ENCODE results near the gene IL34. TPM values are rescaled to one million over a fixed set of nuclear protein-coding genes. Genes with fewer than 3 reads are reported as not detected.

The IL34 gene
- total RNA-seq, 1 experiment from 2014 or later = not detected

DNA sequence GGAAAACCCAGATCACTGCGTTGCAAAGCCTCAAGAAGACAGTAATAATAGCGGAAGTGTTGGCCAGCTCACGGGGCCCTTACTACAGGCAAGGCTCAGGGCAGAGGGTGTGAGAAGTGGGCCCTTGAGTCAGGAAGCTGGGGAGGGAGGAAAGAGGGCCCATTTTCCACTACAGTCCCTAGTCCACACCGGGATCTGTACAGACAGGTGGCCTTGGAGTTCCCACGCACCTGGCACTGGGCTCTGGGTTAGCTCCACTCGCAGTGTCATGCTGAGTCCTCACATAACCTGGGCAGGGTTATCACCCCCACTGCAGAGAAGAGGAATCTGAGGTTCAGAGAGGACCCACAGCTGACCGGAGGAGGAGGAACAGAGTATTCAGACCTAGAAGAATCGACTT lies 56.3 kb downstream of the IL34 start:
- H3K4me2 ChIP-seq (ENCODE audit: low read depth, low read length, poor library complexity, severe bottlenecking) = no peak overlapping the region
- H3K9ac ChIP-seq (ENCODE audit: low read length) = no peak overlapping the region

DNA sequence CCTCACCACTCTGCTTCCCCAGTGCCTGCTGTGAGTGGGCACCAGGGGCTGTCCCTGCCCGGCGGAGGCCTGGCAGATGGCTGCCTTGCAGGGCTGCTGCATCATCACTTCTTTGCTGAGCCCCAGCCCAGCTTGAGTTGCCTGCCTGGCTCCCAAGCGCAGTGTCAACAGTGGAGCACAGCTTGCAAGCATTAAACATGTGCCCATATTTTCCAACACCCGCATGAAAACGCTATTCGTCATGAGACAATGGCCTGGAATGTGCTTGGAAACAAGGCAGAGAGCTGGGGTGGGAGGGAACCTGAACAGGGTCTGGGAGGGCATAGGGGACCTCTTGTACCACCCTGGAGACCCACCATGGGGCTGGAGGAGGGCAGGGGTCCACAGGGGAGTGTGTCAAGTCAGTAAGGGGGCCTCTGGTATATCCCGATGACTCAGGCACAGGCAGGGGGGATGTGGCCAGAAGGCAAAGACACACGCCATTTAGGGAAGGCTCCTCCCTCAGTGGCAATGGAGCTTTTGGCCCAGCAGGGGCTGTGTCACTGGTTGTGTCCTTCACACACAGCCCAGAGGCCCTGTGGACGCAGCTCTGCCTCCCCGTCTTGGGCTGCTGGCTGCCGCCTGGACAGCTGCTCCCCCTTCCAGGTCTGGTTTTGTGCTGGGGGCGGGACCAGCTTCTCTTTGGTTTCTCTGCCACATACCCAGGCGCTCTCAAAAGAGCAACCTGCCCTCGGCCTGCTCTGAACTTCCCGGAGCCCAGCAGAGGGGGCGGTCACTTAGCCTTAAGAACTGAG lies 56.9 kb downstream of the IL34 start:
- no peak overlapping the region for H3K9ac ChIP-seq (ENCODE audit: low read length)
- H3K4me3 ChIP-seq (ENCODE audit: low read length) = no peak overlapping the region
- H3K36me3 ChIP-seq (ENCODE audit: insufficient read depth, low read length) = no peaks in the 10 kb centered on the region
- H3K4me1 ChIP-seq (ENCODE audit: low read length) = no peaks in the 10 kb centered on the region
- no peaks in the 10 kb centered on the region for H3K27me3 ChIP-seq (ENCODE audit: low read length)
- H2AFZ ChIP-seq (ENCODE audit: low read length) = no peak overlapping the region
- H3K9me2 ChIP-seq (replicated peaks; ENCODE audit: insufficient read depth, low read length) = no peaks in the 10 kb centered on the region
- no peaks in the 10 kb centered on the region for H4K20me1 ChIP-seq (ENCODE audit: insufficient read depth, low read depth, low read length)
- no peak for DNase-seq
- no peaks in the 10 kb centered on the region for H3K9me3 ChIP-seq (ENCODE audit: low read length)
- no peaks in the 10 kb centered on the region for H3K79me2 ChIP-seq (ENCODE audit: low read length)
- H3K27ac ChIP-seq (ENCODE audit: low read length) = no peak overlapping the region
- no peak overlapping the region for H3K4me2 ChIP-seq (ENCODE audit: low read depth, low read length, poor library complexity, severe bottlenecking)

More for the DNA sequence above, 56.3 kb downstream of the IL34 start:
- no peak overlapping the region for H3K4me3 ChIP-seq (ENCODE audit: low read length)
- no peak overlapping the region for H3K27ac ChIP-seq (ENCODE audit: low read length)
- H2AFZ ChIP-seq (ENCODE audit: low read length) = no peak overlapping the region
- no peaks in the 10 kb centered on the region for H3K9me3 ChIP-seq (ENCODE audit: low read length)
- H3K36me3 ChIP-seq (ENCODE audit: insufficient read depth, low read length) = no peaks in the 10 kb centered on the region
- no peaks in the 10 kb centered on the region for H3K27me3 ChIP-seq (ENCODE audit: low read length)
- H3K79me2 ChIP-seq (ENCODE audit: low read length) = no peaks in the 10 kb centered on the region
- H3K4me1 ChIP-seq (ENCODE audit: low read length) = no peaks in the 10 kb centered on the region
- DNase-seq = no peak
- H4K20me1 ChIP-seq (ENCODE audit: insufficient read depth, low read depth, low read length) = no peaks in the 10 kb centered on the region
- H3K9me2 ChIP-seq (replicated peaks; ENCODE audit: insufficient read depth, low read length) = no peaks in the 10 kb centered on the region

DNA sequence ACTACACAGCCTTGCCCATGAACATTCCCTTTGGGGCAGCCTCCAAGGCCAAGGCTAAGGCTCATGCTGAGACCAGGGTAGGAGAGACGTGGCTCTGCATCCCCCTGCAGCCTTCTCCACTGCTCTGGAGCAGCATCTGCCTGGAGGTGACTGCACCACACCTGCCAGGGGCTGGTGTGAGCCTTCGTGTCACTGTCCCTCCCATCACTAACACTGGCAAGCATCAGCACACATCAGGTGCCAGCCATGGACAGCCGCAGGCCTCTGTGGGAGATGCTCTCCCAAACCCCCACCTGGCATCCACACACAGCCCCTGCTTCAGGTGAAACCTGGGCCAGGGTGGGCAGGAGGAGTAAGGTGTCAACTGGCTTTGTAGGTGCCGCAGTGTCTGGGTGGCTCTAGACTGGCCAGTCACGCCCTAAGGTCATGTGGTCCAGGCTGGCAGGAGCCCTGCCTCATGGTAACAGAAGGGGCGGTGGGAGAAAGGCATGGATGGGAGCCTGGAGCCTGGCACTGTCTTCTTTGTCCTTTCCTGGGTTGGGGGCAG lies 57.5 kb downstream of the IL34 start:
- Histone ChIP-seq H3K4me2 (ENCODE audit: low read depth, low read length, poor library complexity, severe bottlenecking) (no peak overlapping the region), H3K27me3 (ENCODE audit: low read length) (no peaks in the 10 kb centered on the region), H3K4me1 (ENCODE audit: low read length) (no peaks in the 10 kb centered on the region), H3K9me2 (replicated peaks; ENCODE audit: insufficient read depth, low read length) (no peaks in the 10 kb centered on the region), H3K79me2 (ENCODE audit: low read length) (no peaks in the 10 kb centered on the region), H3K36me3 (ENCODE audit: insufficient read depth, low read length) (no peaks in the 10 kb centered on the region), H3K9ac (ENCODE audit: low read length) (no peak overlapping the region), H4K20me1 (ENCODE audit: insufficient read depth, low read depth, low read length) (no peaks in the 10 kb centered on the region), H2AFZ (ENCODE audit: low read length) (no peak overlapping the region), H3K4me3 (ENCODE audit: low read length) (no peak overlapping the region), H3K9me3 (ENCODE audit: low read length) (no peaks in the 10 kb centered on the region), H3K27ac (ENCODE audit: low read length) (no peak overlapping the region)
- no peak for DNase-seq

DNA sequence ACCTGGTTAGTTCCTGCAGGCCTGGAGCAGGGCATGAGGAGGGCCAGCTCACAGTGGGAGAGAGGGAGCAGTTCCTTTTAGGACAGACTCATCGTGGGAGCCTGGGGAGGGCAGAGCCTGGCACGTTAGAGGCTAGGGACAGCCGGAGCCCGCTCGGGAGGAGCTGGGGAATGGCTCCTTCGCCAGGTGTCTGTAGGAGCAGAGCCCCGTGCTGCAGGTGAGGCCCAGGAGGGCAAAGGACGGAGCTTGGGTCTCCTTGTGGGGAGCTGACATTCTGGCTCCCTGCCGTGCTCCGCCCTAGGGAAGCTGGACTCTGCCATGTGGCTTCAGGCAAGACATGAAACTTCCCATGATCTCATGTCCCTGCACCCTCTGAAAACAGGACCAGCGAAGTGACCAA lies 58.2 kb downstream of the IL34 start:
- no peak overlapping the region for H3K27ac ChIP-seq (ENCODE audit: low read length)
- H2AFZ ChIP-seq (ENCODE audit: low read length) = no peak overlapping the region
- H3K9me3 ChIP-seq (ENCODE audit: low read length) = no peaks in the 10 kb centered on the region
- H3K4me1 ChIP-seq (ENCODE audit: low read length) = no peaks in the 10 kb centered on the region
- H4K20me1 ChIP-seq (ENCODE audit: insufficient read depth, low read depth, low read length) = no peaks in the 10 kb centered on the region
- no peak overlapping the region for H3K9ac ChIP-seq (ENCODE audit: low read length)
- no peaks in the 10 kb centered on the region for H3K9me2 ChIP-seq (replicated peaks; ENCODE audit: insufficient read depth, low read length)
- no peak overlapping the region for H3K4me3 ChIP-seq (ENCODE audit: low read length)
- H3K36me3 ChIP-seq (ENCODE audit: insufficient read depth, low read length) = no peaks in the 10 kb centered on the region
- H3K27me3 ChIP-seq (ENCODE audit: low read length) = no peaks in the 10 kb centered on the region
- H3K4me2 ChIP-seq (ENCODE audit: low read depth, low read length, poor library complexity, severe bottlenecking) = no peak overlapping the region
- no peak for DNase-seq
- no peaks in the 10 kb centered on the region for H3K79me2 ChIP-seq (ENCODE audit: low read length)

DNA sequence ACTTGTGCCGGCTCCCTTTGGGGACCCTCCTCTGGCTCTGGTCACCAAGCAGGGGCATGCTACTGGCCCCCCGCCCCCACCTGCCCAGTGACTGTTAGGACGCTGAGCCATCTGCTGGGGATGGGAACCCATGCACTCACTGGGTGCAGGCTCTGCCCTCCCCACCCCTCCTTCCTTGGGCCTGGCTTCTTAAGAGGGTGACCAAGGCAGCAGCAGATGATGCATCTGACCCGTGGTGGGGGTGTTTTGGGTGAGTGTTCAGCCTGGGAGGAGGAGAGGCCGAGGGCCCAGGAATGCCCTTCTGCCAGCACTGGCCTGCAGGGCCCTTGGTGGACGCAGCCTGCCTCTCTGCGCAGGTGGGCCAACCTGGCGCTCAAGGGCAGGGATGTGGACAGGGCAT lies 58.7 kb downstream of the IL34 start:
- H3K27ac ChIP-seq (ENCODE audit: low read length) = no peak overlapping the region
- no peaks in the 10 kb centered on the region for H3K36me3 ChIP-seq (ENCODE audit: insufficient read depth, low read length)
- H3K79me2 ChIP-seq (ENCODE audit: low read length) = no peaks in the 10 kb centered on the region
- H3K9me2 ChIP-seq (replicated peaks; ENCODE audit: insufficient read depth, low read length) = no peaks in the 10 kb centered on the region
- DNase-seq = no peak
- H3K4me1 ChIP-seq (ENCODE audit: low read length) = no peaks in the 10 kb centered on the region
- no peak overlapping the region for H2AFZ ChIP-seq (ENCODE audit: low read length)
- H3K4me2 ChIP-seq (ENCODE audit: low read depth, low read length, poor library complexity, severe bottlenecking) = no peak overlapping the region
- H3K27me3 ChIP-seq (ENCODE audit: low read length) = no peaks in the 10 kb centered on the region
- H3K9me3 ChIP-seq (ENCODE audit: low read length) = no peaks in the 10 kb centered on the region
- no peaks in the 10 kb centered on the region for H4K20me1 ChIP-seq (ENCODE audit: insufficient read depth, low read depth, low read length)
- no peak overlapping the region for H3K9ac ChIP-seq (ENCODE audit: low read length)
- no peak overlapping the region for H3K4me3 ChIP-seq (ENCODE audit: low read length)

DNA sequence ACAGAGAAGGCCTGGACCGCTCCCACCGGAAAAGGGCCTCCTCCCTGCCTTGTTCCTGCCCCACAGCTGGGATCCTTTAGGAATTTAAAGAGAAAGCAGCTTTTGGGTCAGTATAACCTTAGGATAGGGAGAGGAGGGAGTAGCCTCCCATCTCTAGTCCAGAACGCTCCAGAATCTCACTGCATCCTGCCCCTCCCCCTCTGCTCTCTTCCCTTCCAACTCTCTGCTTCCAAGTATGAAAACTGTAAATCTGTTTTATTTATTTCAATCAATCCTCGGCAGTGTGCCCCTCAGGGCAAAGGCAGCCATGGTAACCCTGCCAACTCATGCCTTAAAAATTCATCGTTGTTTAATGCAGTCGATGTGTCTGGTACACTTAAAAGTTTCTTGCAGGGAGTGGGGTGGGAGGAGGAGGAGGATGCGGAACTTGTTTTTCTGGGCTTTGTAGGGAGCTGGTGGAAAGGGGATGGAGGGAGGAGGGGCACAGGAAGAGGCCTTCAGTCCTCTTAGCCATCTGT lies 60.6 kb downstream of the IL34 start:
- H3K27ac ChIP-seq (ENCODE audit: low read length) = no peak overlapping the region
- H3K4me1 ChIP-seq (ENCODE audit: low read length) = no peaks in the 10 kb centered on the region
- H3K4me2 ChIP-seq (ENCODE audit: low read depth, low read length, poor library complexity, severe bottlenecking) = no peak overlapping the region
- no peaks in the 10 kb centered on the region for H3K27me3 ChIP-seq (ENCODE audit: low read length)
- no peaks in the 10 kb centered on the region for H3K36me3 ChIP-seq (ENCODE audit: insufficient read depth, low read length)
- no peak overlapping the region for H2AFZ ChIP-seq (ENCODE audit: low read length)
- H4K20me1 ChIP-seq (ENCODE audit: insufficient read depth, low read depth, low read length) = no peaks in the 10 kb centered on the region
- no peaks in the 10 kb centered on the region for H3K9me3 ChIP-seq (ENCODE audit: low read length)
- no peak overlapping the region for H3K9ac ChIP-seq (ENCODE audit: low read length)
- DNase-seq = no peak
- H3K4me3 ChIP-seq (ENCODE audit: low read length) = no peak overlapping the region
- no peaks in the 10 kb centered on the region for H3K9me2 ChIP-seq (replicated peaks; ENCODE audit: insufficient read depth, low read length)
- no peaks in the 10 kb centered on the region for H3K79me2 ChIP-seq (ENCODE audit: low read length)

DNA sequence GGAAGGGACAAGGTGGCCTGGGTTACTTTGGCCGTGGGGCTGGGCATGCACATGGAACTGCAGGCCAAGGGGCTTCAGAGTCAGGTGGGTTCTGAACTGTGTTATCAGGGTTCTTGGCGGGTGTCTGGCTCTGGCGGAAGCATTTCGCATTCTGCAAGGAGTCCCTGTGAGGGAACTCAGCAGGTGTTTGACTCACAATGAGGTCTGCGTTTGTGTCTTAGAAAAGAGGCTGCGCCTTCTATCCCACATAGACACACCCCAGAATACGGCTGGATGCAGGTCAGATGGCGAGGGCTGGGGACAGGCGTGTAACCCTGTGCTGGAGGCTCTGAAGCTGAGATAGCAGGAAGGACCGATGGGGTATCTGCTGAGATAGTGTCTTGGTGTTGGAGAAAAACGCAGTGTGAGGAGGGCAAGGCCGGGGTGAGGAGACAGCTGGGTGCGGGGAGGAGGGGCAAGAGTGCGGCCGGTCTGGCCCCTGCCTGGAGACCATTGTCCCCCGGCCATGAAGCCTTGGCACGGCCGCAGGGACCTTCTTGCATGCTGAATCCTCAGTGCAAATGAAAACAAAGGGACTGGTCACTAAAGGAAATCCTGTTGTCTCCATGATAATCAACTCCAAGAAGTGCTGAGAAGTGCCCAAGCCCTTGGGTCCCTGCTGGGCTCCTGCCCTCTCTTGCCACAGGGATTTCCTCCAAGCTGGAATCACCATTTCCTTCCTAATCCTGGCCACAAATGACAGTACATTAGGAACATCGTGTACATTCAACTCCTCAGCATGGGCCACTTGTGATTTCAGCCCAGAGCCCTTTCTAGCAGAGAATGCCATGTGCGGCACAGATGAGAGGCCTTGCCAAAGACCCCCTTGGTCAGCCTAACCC lies 62.2 kb downstream of the IL34 start:
- no peak overlapping the region for H3K4me2 ChIP-seq (ENCODE audit: low read depth, low read length, poor library complexity, severe bottlenecking)
- H3K9me3 ChIP-seq (ENCODE audit: low read length) = no peaks in the 10 kb centered on the region
- no peak overlapping the region for H2AFZ ChIP-seq (ENCODE audit: low read length)
- no peak for DNase-seq
- no peaks in the 10 kb centered on the region for H3K9me2 ChIP-seq (replicated peaks; ENCODE audit: insufficient read depth, low read length)
- H3K27ac ChIP-seq (ENCODE audit: low read length) = no peak overlapping the region
- H4K20me1 ChIP-seq (ENCODE audit: insufficient read depth, low read depth, low read length) = no peaks in the 10 kb centered on the region
- H3K4me1 ChIP-seq (ENCODE audit: low read length) = no peaks in the 10 kb centered on the region
- no peaks in the 10 kb centered on the region for H3K27me3 ChIP-seq (ENCODE audit: low read length)
- H3K9ac ChIP-seq (ENCODE audit: low read length) = no peak overlapping the region
- no peak overlapping the region for H3K4me3 ChIP-seq (ENCODE audit: low read length)
- H3K36me3 ChIP-seq (ENCODE audit: insufficient read depth, low read length) = no peaks in the 10 kb centered on the region
- H3K79me2 ChIP-seq (ENCODE audit: low read length) = no peaks in the 10 kb centered on the region

DNA sequence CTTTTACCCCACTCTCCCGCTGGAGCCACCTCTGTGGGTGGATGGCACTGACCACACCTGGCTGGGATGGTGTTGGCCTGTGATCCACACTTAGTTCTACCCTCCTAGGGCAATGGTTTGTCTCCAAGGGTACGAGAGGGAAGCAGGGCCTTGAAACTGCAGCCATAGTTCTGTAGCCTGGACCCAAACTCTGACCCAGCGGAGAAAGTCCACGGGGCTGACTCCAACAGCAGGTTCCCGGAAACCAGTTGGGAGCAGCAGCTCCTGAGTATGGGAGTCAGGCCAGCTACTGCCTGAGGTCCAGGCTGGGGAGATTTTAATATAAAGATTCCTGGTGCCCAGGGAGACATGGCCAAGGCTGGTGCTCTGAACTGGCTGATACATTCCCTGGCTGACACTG lies 63.1 kb downstream of the IL34 start:
- Histone ChIP-seq H3K4me2 (ENCODE audit: low read depth, low read length, poor library complexity, severe bottlenecking) (no peak overlapping the region), H3K4me3 (ENCODE audit: low read length) (no peak overlapping the region), H2AFZ (ENCODE audit: low read length) (no peak overlapping the region), H3K9me2 (replicated peaks; ENCODE audit: insufficient read depth, low read length) (no peaks in the 10 kb centered on the region), H3K9me3 (ENCODE audit: low read length) (no peaks in the 10 kb centered on the region), H3K9ac (ENCODE audit: low read length) (no peak overlapping the region), H3K27ac (ENCODE audit: low read length) (no peak overlapping the region), H3K79me2 (ENCODE audit: low read length) (no peaks in the 10 kb centered on the region), H3K27me3 (ENCODE audit: low read length) (no peaks in the 10 kb centered on the region), H3K4me1 (ENCODE audit: low read length) (no peaks in the 10 kb centered on the region), H3K36me3 (ENCODE audit: insufficient read depth, low read length) (no peaks in the 10 kb centered on the region), H4K20me1 (ENCODE audit: insufficient read depth, low read depth, low read length) (no peaks in the 10 kb centered on the region)
- DNase-seq = no peak

Data from Karpas-422 (cell line).